Gastroesophageal sphincter (tissue), 4 donors: ENCODE measurements around the gene HDAC8. TPM values are rescaled to one million over a fixed set of nuclear protein-coding genes. Genes with fewer than 3 reads are reported as not detected.

ENCODE experiments used
- ATAC-seq: fragments of 150-250 bp; one replicate; pipeline ENCODE4 v1.9.1; 2016; ENCODE audit warnings: mild to moderate bottlenecking, moderate library complexity
- H3K27ac ChIP-seq, 4 donors: fragments of 200-600 bp; sonication (generic) in 3 of 4; 1 replicate in 3 of 4; 2 replicates in 1 of 4; pipeline ENCODE4 v1.5.1; 2016 to 2019
- H3K27me3 ChIP-seq: fragments of 200-600 bp; sonication (generic); one replicate; pipeline ENCODE4 v1.5.1; 2019
- H3K36me3 ChIP-seq, 2 donors: fragments of 200-600 bp; sonication (generic); one replicate each; pipeline ENCODE4 v1.5.1; 2019; ENCODE audit warnings: control low read depth in 1 of 2
- H3K4me1 ChIP-seq, 3 donors: fragments of 200-600 bp; sonication (generic); 1 replicate in 2 of 3; 2 replicates in 1 of 3; pipeline ENCODE4 v1.5.1; 2016 to 2019; ENCODE audit warnings: control low read depth in 2 of 3
- H3K4me3 ChIP-seq, 2 donors: fragments of 200-600 bp; sonication (generic); one replicate each; pipeline ENCODE4 v1.5.1; 2019; ENCODE audit warnings: mild to moderate bottlenecking in 1 of 2, moderate library complexity in 1 of 2
- H3K9me3 ChIP-seq, 3 donors: fragments of 200-600 bp; sonication (generic); one replicate each; pipeline ENCODE4 v1.5.1; 2017 to 2019; ENCODE audit warnings: control low read depth in 2 of 3
- EP300 ChIP-seq: sonication (generic); formaldehyde crosslinking; IDR thresholded peaks from one replicate; pipeline ENCODE4 v1.6.1; 2017; ENCODE audit warnings: antibody characterized with exemption, mild to moderate bottlenecking
- POLR2A ChIP-seq, 2 donors: fragments of 450-650 bp; IDR thresholded peaks; one replicate each; pipeline ENCODE4 v1.6.1; 2017; ENCODE audit warnings: antibody characterized with exemption in 2 of 2, mild to moderate bottlenecking in 2 of 2, moderate library complexity in 1 of 2
- POLR2AphosphoS5 ChIP-seq: sonication (generic); formaldehyde crosslinking; IDR thresholded peaks from one replicate; pipeline ENCODE4 v1.6.1; 2017; ENCODE audit warnings: antibody characterized with exemption
- WGBS, 2 donors: methylation state at CpG; one replicate each; pipeline ENCODE4 v1.1.5; 2018; ENCODE audit warnings: low coverage in 1 of 2; 5-methylcytosine and 5-hydroxymethylcytosine counted together
- total RNA-seq, 4 donors: library from RNA; depleted of rRNA; stranded (reverse); fragments of >200 nt; gene quantifications; one replicate each; pipeline ENCODE4 v1.1.0, GENCODE V29; 2016
- TF ChIP-seq, protein P1 (sequence below), 4 experiments: fragments of 200-600 bp in 2 of 4; fragments of 450-650 bp in 2 of 4; sonication (generic) in 1 of 4; IDR thresholded peaks; one replicate each; pipeline ENCODE4 v1.5.1; 2017 to 2019; ENCODE audit warnings: antibody characterized with exemption in 4 of 4, mild to moderate bottlenecking in 2 of 4, moderate library complexity in 2 of 4

HDAC8 gene
- total RNA-seq, 4 donors from 2014 or later = 15.7 to 34.2 (median 25.6) TPM

DNA sequence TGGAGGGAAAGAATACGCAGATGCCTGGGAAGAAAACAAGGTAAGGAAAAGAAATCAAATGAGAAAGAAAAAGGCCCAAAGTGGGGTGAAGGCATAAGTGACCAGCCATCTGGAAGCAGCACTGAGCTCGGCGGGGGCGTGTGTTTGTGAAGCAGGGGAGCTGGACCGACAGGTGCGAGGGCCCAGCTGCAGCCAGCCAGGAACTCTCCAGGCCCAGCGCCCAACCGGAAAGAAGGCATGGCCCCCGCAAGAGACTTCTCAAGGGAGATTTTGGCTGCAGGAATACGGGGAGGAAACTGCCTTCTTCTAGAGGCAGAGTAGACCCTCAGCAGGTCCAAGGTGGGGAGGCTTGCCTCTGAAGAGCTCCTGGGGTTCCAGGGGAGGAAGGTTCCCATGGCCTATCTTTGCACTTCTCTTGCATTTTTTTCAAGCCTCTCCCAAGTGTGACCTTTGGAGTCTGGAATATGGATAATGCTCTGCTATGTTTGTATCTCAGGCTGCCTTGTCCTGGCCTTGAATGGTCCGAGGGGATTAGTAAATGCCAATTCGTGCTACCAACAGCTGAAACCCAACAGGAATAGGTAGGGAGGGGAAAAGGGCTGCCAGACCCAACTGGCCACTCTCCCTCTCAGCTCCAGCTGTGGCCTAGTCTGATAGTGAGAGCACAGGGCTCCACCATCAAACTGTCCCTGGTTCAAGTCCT, 256.1 kb downstream of the HDAC8 start:
- 56 to 57% methylated on average over 4 to 9 of the region's 12 CpGs for WGBS, 2 donors
- Histone ChIP-seq H3K36me3 (no peaks in the 10 kb centered on the region), H3K4me1 (peaks cover 0 to 27% (median 0%) of the 10 kb centered on the region in 3 donors), H3K27me3 (no peaks in the 10 kb centered on the region), H3K9me3 (no peaks in the 10 kb centered on the region), H3K27ac (no peak overlapping the region), H3K4me3 (no peak overlapping the region)
- ATAC-seq = no peak
- TF ChIP-seq POLR2AphosphoS5 = no peak
- TF ChIP-seq POLR2A (IDR thresholded peaks at IDR 0.05) = no peak
- TF ChIP-seq, protein P1, sequence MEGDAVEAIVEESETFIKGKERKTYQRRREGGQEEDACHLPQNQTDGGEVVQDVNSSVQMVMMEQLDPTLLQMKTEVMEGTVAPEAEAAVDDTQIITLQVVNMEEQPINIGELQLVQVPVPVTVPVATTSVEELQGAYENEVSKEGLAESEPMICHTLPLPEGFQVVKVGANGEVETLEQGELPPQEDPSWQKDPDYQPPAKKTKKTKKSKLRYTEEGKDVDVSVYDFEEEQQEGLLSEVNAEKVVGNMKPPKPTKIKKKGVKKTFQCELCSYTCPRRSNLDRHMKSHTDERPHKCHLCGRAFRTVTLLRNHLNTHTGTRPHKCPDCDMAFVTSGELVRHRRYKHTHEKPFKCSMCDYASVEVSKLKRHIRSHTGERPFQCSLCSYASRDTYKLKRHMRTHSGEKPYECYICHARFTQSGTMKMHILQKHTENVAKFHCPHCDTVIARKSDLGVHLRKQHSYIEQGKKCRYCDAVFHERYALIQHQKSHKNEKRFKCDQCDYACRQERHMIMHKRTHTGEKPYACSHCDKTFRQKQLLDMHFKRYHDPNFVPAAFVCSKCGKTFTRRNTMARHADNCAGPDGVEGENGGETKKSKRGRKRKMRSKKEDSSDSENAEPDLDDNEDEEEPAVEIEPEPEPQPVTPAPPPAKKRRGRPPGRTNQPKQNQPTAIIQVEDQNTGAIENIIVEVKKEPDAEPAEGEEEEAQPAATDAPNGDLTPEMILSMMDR (IDR thresholded peaks at IDR 0.05) = no peak
- no peak for TF ChIP-seq EP300

DNA sequence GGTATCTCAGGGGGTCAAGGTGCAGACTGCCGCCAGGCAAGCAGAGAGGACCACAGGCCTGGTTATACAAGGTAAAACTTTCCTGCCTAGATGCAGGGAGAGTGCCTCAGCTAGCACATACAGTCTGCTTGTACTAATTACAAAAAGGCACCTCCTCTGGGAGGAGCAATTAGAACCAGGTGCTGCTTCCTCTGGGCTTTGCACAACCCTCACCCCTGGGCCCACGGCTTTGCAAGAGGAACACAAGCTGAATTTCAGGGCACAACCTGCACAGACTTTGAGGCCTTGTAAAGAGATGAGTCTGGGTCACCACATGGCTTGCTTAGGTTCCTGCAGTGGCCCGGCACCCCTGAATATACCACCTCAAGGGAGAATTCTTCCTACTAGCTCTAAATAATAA, 257.8 kb downstream of the HDAC8 start:
- Histone ChIP-seq H3K4me1 (peaks cover 0 to 27% (median 0%) of the 10 kb centered on the region in 3 donors), H3K36me3 (no peaks in the 10 kb centered on the region), H3K4me3 (no peak overlapping the region), H3K27ac (peak overlapping the region in 2 of 4 donors; percentile 67 to 71), H3K9me3 (no peaks in the 10 kb centered on the region), H3K27me3 (no peaks in the 10 kb centered on the region)
- TF ChIP-seq POLR2AphosphoS5 (no peak), EP300 (no peak), POLR2A (IDR thresholded peaks at IDR 0.05) (no peak)
- TF ChIP-seq, protein P1 (IDR thresholded peaks at IDR 0.05) = no peak
- 67% methylated on average over 1 of the region's 3 CpGs; no CpG with 5 or more reads in 1 of the 2 donors for WGBS, 2 donors
- ATAC-seq = no peak

DNA sequence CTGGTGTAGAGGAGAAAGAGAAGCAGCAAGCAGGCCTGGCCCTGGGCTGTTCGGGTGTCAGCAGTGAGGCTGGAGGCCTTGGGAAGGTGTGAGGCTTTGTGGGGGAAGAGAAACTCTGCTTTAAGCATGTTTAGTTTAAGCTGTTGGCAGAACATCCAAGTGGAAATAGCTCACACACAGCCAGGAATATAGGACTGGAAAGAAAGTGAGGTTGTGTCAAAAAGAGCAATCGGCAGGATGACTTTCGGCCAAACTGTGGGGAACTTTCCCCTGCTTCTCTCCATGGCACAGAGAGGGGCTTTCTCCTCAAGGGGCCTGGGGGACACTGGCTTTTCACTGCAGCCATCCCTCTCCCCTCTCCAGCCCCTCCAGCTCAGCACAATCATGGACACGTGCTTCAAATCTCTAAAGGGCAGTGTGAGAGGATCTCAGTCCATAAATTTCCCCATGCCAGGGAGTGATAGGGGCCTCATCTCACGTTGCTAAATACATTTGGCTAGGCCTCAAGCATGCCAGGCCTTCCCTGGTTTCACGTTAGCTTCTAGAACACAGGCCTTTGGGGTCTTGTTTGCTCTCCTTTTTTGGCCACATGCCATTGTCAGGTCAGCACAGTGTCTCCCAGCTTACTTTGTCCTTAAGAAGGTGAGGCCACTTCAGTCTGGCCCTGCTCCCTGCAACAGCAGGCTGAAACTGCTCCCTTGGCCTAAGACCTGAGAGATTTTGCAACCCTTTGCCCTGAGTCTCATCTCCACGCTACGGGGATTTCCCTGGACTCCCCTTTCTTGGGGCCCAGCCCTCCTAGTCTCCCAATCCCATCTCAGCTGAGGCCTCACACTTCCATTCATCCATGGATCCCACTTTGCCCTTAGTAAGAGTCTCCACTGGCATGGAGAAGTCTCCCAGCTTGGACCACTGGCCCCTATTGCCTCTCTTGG, 258.7 kb downstream of the HDAC8 start:
- peaks cover 0 to 34% (median 4%) of the 10 kb centered on the region in 3 donors for H3K4me1 ChIP-seq
- no peak for TF ChIP-seq EP300
- no peak for TF ChIP-seq POLR2AphosphoS5
- no peak for TF ChIP-seq POLR2A (IDR thresholded peaks at IDR 0.05)
- TF ChIP-seq, protein P1 (IDR thresholded peaks at IDR 0.05) = no peak
- WGBS, 2 donors = 0 to 47% methylated on average over 1 to 7 of the region's 8 CpGs
- H3K27ac ChIP-seq = peak overlapping the region; percentile 7 to 71 (median 62)
- no peaks in the 10 kb centered on the region for H3K9me3 ChIP-seq
- H3K27me3 ChIP-seq = no peaks in the 10 kb centered on the region
- no peak overlapping the region for H3K4me3 ChIP-seq
- no peaks in the 10 kb centered on the region for H3K36me3 ChIP-seq
- ATAC-seq = peak; percentile 23

DNA sequence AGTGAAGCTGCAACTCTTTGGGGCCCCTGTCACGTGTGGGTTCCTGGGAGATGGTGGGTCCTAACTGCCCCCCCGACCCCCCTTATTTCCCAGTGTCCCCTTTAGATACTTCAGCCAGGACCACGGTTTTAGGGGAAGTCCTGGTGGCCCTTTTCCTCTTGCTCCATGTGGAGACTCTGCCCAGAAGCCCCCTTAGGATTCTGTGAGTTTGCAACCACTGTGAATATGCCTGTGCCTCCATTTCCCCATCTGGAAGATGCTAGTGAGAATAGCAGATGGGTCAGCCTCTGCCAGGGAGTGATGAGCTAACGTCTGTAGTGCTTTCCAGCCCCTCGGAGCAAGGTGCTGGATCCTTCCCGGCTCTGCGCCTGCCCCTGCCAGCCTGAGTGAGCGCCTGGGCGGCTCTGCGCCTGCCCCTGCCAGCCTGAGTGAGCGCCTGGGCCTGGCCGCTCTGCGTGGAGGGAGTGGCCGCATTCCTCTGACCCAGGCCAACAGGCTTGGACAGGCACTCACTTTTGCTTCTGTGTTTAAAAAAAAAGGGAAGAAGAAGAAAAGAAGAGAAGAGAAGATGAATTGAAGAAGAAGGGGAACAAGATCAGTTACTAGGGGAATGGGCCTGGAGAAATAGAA, 260.2 kb downstream of the HDAC8 start:
- peak; percentile 48 for ATAC-seq

More for the DNA sequence above, 260.2 kb downstream of the HDAC8 start:
- Histone ChIP-seq H3K27ac (peak overlapping the region in 1 of 4 donors; percentile 71), H3K4me3 (no peak overlapping the region), H3K36me3 (no peaks in the 10 kb centered on the region), H3K4me1 (peaks cover 0 to 48% (median 4%) of the 10 kb centered on the region in 3 donors), H3K9me3 (no peaks in the 10 kb centered on the region), H3K27me3 (no peaks in the 10 kb centered on the region)
- TF ChIP-seq POLR2A (IDR thresholded peaks at IDR 0.05) (no peak), EP300 (no peak), POLR2AphosphoS5 (no peak)
- TF ChIP-seq, protein P1 (IDR thresholded peaks at IDR 0.05) = no peak
- 67% methylated on average over 1 of the region's 14 CpGs; no CpG with 5 or more reads in 1 of the 2 donors for WGBS, 2 donors
